ENCODE results near the gene LBP.

The LBP gene

GRCh38 chr20:38345643-38346042, 639 bp upstream of the LBP start:
- no peak for TF ChIP-seq CTCF (IDR thresholded peaks at IDR 0.05)
- Histone ChIP-seq H3K27ac (no peak overlapping the region), H3K4me3 (no peak overlapping the region)
- no peak for DNase-seq (ENCODE audit: low spot score)

DNA sequence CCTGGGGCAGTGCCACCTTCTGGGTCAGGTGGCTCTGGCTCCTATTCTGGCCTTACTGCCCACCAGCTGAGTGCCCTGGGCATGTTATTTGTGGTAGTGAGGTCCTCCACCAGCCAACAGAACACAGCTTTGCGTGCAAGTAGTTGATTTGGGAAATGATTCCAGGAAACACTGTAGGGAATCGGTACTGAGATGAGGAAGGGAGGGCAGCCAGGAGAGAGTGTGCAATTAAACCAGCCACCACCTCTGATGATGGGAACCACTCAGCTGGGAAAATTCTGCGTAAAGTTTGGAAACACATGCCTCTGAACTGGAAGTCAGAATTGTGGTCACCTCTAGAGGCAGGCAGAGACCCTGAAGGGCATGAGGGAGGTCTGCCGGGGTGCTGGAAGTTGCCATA, 459 bp downstream of the LBP start:
- TF ChIP-seq CTCF (IDR thresholded peaks at IDR 0.05), result no peak
- Histone ChIP-seq H3K27ac (peak overlapping the region in 1 of 2 donors; percentile 19), H3K4me3 (no peak overlapping the region)
- DNase-seq (ENCODE audit: low spot score), result no peak

DNA sequence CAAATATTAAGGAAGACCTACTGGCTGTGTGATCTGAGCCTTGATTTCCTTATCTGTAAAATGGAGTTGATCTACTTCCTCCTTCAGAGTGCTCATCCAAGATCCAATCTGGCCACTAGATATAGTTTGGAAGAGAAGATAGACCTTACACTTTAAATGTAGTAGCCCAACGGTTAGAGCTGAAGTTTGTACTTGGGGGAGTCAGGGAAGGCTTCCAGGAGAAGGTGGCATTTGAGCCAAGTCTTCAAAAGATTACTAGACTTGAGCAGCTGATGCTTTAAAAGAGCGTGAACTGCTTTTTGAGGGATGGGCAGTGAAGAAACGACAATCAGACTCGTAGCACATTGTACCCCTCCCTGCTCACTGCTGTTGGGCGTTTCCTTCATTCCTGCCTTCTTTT, 3.6 kb downstream of the LBP start:
- no peak for DNase-seq (ENCODE audit: low spot score)
- no peak overlapping the region for H3K4me3 ChIP-seq
- TF ChIP-seq CTCF (IDR thresholded peaks at IDR 0.05), result no peak
- no peak overlapping the region for H3K27ac ChIP-seq

DNA sequence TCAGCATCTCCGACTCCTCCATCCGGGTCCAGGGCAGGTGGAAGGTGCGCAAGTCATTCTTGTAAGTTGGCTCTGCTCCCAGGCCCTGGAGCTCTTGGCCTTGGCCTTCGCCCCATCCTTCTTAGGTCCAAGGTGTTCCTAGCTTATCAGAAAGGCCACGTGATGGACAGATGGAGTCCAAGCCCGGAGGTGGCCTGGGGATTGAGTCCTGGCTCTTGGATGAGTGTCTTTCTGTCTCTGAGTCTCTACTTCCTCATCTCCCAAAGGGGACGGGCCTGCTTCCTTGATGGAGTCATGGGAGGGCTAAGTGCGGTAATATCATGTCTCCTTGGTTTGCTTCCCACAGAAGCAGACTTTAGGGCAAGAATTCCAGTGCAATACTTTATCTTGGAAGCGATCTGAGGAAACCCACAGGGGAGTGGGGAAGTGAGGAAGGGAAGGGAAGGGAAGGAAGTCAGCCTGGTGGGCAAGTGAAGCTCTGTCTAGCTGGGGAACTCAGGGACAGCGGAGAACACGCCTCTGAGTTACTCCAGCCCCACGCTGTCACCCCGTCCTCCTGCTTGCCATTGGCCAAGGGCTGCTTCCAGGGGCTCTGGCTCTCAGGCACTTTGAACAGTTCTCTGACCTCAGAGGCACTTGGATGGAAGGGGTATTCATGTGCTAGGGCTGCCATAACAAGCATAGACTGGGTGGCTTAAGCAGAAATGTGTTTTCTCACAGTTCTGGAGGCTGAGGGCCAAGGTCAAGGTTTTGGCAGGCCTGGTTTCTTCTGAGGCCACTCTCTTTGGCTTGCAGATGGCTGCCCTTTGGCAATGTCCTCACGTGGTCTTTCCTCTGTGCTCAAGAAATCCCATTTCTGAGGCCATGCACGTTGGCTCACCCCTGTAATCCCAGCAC, 4.8 kb downstream of the LBP start:
- no peak overlapping the region for H3K4me3 ChIP-seq
- peak overlapping the region in 1 of 2 donors; percentile 55 for H3K27ac ChIP-seq
- no peak for DNase-seq (ENCODE audit: low spot score)
- TF ChIP-seq CTCF (IDR thresholded peaks at IDR 0.05), result no peak

DNA sequence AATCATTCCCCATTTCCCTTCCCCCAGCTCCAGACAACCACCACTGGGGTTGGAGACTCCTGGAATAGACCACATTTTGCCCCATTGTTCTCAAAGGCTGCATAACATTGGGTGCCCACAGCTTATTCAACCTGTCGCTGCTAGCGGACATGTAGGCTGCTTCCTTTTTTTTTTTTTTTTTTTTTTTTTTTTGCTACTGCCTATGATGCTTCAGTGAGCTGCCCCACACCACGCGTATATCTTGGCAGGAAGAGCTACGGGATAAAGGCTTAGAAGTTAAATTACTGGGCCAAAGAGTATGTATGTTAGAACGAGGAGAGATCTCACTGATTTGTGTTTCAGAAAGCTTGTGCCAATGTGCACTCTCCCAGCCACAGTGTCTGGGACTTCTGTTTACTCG, 7.0 kb downstream of the LBP start:
- no peak overlapping the region for H3K27ac ChIP-seq
- no peak for TF ChIP-seq CTCF (IDR thresholded peaks at IDR 0.05)
- DNase-seq (ENCODE audit: low spot score), result no peak
- H3K4me3 ChIP-seq, result no peak overlapping the region

- no peak for TF ChIP-seq CTCF (IDR thresholded peaks at IDR 0.05)
- DNase-seq (ENCODE audit: low spot score), result no peak
- no peak overlapping the region for H3K27ac ChIP-seq
- H3K4me3 ChIP-seq, result no peak overlapping the region
These were observed 7.9 kb downstream of the LBP start for GRCh38 chr20:38354227-38354626.

All from coronary artery (tissue), 2 donors.